ENCODE data around the gene PPIP5K2.
A peak's percentile ranks its signal among the peaks of the same experiment; 100 is the strongest.
"Not testable (repeated sequence)": the region's sequence is repeated elsewhere in the genome, so short reads cannot be mapped to it uniquely, and the experiment has no call there.

The PPIP5K2 gene

DNA sequence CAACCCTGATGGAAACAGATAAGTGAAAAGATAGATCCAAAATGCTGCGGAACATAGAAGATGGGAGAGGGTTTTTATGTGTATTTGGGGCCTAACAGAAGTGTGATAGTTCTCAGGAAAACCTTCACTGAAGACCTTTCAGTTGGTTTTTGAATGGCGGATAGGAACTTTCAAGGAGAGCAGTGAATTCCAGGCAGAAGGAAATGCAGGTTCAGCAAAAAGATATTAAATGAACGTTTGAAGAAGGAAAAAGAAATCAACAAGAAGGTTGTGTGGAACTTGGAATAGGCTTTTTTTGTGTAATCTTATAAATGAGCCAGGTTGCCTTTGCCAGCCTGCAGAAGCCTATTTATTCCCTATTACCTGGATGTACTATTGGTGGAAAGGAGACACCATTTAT is 2.1 kb downstream of the PPIP5K2 start:
- DNase-seq (ENCODE audit: low read depth), result no peak

GRCh38 chr5:103126557-103126956 is 6.5 kb downstream of the PPIP5K2 start:
- DNase-seq (ENCODE audit: low read depth), result no peak

DNA sequence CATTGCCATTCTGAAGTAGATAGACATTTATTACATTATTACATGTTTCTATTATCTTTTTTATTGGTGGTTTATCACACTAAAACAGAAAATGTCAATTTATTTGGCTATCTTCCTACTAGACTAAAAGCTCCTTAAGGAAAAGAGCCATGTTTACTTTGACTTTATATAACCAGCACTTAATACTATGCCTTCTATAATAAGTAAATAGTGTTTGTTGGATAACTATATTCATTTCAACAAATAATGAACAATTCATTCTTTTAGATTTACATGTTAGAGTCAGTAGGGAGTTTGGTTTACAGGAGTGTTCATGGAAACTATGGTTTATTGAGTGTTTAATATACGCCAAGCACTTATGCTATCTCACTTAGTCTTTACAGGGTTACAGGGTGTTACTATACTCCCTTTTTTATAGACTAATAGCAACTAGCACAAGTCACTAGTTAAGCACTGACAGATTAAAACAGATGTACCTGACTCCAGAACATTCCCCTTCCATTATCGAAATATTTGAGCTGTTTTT is 7.3 kb downstream of the PPIP5K2 start:
- no peak for DNase-seq (ENCODE audit: low read depth)

DNA sequence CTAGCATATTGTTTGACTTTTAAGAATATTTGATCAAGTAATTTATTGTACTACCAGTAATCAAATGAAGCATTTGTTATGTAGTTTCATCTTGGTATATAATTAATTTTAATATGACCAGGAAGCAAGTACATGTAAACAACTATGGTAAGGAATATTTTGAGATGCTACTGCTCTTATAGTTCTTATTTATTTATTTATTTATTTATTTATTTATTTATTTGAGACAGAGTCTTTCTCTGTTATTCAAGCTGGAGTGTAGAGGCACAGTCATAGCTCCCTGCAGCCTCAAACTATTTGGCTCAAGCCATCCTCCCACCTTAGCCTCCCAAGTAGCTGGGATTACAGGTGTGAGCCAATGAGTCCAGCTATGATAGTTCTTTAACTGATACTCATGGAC is 8.1 kb downstream of the PPIP5K2 start:
- no peak for DNase-seq (ENCODE audit: low read depth)

DNA sequence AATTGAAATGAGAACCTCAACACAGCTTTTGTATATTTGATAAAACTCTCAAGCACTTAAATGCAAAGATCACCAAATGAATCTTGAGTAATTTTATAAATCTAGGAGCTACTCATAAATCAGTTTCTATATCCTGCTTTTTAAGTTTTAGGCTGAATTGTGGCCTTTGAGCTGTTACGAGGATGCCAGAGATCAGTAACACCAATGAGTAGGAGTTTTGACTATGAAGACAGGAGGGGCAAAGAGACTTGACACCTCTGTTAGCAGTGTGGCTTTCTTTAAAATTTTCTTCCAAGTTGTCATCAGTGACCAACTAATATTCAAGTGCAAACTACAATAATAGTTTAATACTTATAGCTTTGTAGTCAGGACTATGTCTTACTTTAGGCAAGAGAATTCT is 12.6 kb downstream of the PPIP5K2 start:
- no peak for DNase-seq (ENCODE audit: low read depth)

GRCh38 chr5:103133231-103133630 is 13.1 kb downstream of the PPIP5K2 start:
- DNase-seq (ENCODE audit: low read depth), result no peak

DNA sequence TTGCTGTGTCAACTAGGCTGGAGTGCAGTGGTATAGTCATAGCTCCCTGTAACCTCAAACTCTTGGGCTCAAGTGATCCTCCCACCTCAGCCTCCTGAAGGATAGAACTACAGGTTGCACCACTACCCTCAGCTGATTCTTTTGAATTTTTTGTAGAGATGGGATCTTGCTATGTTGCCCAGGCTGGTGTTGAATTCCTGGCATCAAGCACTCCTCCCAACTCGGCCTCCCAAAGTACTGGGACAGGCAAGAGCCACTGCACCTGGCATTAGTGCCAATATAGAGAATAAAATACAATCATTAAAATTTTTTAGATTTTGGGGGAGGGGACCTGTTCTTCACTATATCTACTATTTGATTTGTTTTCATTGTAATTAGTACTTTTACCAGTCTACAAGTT is 15.4 kb downstream of the PPIP5K2 start:
- no peak for DNase-seq (ENCODE audit: low read depth)

DNA sequence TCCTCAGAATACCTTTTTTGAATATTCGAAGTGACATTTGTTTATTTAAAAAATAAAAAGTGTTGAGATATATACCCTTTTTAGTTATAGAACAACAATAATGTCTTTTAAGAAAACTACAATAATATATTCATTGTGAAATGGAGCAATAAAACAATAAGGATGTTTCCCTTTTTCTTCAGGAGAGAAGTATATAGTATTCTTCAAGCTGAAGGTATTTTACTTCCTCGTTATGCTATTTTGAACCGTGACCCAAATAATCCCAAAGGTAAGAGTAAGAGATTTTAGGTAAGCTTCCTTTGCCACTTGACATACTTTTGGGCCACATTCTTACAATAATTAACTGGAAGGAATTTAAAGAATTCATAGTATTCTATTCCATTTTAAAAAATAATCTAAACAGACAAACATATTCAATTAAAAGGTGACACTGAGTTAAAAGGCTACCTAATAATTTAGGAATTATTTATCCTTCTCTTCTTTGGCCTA is 18.1 kb downstream of the PPIP5K2 start:
- no peak for DNase-seq (ENCODE audit: low read depth)

DNA sequence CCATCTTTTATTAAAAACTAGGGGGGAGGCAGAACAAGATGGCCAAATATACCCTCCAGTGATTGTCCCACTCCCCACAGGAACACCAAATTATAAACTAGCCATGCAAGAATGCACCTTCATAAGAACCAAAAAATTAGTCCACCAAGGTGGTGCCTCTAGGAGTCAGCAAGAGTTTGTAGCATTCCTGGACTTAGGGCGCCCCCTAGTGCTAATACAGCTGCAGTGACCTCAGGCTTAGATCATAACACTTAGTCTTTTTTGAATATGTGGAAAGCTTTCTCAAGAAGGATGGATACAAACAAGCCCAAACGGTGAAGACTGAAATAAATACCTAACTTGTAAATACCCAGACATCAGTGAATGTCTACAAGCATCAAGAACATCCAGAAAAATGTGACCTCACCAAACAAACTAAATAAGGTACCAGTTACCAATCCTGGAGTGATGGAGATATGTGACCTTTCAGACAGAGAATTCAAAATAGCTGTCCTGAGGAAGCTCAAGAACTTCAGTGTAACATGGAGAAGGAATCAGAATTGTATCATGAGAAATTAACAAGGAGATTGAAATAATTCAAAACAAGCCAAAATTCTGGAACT is 19.3 kb downstream of the PPIP5K2 start:
- DNase-seq (ENCODE audit: low read depth), result peak; percentile 64

DNA sequence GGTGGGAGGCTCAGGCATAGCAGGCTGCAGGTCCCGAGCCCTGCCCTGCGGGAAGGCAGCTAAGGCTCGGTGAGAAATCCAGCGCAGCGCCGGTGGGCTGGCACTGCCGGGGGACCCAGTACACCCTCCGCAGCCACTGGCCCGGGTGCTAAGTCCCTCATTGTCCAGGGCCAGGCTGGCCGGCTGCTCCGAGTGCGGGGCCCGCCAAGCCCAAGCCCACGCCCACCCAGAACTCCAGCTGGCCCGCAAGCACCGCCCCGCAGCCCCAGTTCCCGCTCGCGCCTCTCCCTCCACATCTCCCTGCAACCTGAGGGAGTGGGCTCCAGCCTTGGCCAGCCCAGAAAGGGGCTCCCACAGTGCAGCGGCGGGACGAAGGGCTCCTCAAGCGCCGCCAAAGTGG is 22.0 kb downstream of the PPIP5K2 start:
- not testable (repeated sequence) for DNase-seq (ENCODE audit: low read depth)

DNA sequence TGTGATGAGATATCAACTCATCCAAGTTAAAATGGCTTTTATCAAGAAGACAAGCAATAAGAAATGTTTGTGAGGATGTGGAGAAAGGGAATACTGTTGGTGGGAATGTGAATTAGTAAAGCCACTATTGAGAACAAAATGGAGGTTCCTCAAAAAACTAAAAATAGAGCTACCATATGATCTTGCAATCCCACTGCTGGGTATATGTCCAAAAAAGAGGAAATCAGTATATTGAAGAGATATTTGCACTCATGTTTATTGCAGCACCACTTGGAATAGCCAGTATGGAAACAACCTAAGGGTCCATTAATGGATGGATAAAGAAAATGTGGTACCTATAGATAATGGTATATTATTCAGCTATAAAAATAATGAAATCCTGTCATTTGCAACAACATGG is 25.1 kb downstream of the PPIP5K2 start:
- no peak for DNase-seq (ENCODE audit: low read depth)

- no peak for DNase-seq (ENCODE audit: low read depth)
Observed at GRCh38 chr5:103148213-103148612, 28.1 kb downstream of the PPIP5K2 start.

DNA sequence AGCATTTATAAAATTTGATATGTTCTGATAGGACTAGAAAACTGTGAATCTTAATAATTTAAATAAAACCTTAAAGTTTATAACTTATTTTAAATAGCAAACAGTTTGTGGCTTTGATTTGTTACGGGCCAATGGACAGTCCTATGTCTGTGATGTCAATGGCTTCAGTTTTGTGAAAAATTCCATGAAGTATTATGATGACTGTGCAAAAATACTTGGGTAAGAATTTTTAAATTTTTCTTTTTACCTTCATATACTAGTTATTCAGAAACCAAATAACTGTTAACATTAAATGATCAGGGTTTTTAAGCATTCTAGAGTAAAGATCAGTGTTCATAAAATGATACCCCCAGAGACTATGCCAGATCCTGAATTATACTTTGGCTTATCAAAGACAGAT is 31.1 kb downstream of the PPIP5K2 start:
- no peak for DNase-seq (ENCODE audit: low read depth)

GRCh38 chr5:103166706-103167105 is 46.6 kb downstream of the PPIP5K2 start:
- DNase-seq (ENCODE audit: low read depth), result no peak

- DNase-seq (ENCODE audit: low read depth), result no peak
Observed at GRCh38 chr5:103174147-103174546, 54.0 kb downstream of the PPIP5K2 start.

DNA sequence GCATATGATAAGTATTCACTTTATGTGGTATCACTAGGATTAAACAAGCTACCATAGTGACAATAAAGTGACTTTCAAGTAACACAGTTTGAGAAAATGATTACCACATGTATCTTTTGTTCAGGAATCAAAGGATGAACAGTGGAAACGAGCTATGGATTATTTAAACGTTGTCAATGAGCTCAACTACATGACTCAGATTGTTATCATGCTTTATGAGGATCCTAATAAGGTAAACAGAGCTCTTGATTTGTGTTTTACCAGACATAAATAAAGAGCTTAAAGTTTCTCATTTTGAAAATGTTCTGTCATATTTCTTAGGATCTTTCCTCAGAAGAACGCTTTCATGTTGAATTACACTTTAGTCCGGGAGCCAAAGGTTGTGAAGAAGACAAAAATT is 57.4 kb downstream of the PPIP5K2 start:
- DNase-seq (ENCODE audit: low read depth), result no peak

GRCh38 chr5:103178167-103178566 is 58.1 kb downstream of the PPIP5K2 start:
- no peak for DNase-seq (ENCODE audit: low read depth)

DNA sequence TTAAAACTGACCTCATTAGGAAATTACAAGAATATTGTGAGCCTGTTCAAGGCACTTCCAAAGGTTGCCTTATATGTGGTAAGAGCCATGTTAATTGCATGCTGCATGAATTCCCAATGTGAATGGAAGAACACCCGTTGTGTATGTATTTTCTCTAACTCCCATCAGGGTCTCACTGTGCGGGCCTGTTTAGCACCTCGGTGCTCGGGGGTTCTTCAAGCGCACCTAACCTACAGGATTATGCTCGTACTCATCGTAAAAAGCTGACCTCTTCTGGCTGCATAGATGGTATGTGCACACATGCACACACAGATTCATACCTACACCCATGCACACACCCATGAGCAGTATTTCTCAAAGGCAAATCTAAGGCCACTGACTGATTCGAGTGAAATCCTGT is 66.1 kb downstream of the PPIP5K2 start:
- no peak for DNase-seq (ENCODE audit: low read depth)

DNA sequence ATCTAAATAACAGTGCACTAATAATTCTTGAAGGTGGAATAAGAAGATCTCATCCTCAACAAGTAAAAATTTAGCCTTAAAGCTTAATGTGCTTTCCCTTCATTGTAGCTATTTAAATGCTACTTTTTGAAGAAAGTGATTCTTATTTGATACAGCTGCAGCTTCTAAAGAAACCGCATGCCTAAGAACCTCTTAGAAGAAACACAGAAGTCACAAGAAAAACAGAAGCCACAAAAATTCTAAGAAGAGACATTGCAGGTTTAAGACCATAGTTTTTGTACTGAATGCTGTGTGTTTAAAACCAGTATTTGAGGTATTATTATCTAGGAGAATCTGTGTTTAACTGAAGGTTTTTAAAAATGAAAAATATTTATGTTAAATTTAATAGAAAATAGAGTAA is 68.3 kb downstream of the PPIP5K2 start:
- no peak for DNase-seq (ENCODE audit: low read depth)

DNA sequence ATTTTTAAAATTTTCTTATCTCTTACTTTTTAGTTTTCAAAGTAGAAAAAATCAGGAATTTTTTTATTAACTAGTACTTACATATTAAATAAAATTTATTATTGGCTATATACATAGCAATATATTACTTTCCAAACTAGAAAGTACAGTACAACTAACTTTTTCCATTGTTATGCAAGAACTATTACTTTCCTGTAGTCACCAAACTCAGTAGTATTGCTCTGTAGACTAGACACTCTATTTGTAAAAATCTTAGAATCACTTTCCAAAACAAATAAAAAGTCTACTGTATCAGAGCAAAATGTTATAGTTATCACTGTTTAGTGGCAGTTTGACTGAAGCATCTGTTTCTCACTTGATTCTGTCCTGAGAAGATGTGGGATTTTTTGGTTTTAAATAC is 83.1 kb downstream of the PPIP5K2 start:
- no peak for DNase-seq (ENCODE audit: low read depth)

DNA sequence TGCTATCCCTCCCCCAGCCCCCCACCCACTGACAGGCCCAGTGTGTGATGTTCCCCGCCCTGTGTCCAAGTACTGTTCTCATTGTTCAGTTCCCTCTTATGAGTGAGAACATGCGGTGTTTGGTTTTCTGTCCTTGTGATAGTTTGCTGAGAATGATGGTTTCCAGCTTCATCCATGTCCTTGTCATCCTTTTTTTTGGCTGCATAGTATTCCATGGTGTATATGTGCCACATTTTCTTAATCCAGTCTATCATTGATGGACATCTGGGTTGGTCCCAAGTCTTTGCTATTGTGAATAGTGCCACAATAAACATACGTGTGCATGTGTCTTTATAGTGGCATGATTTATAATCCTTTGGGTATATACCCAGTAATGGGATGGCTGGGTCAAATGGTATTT is 84.9 kb downstream of the PPIP5K2 start:
- DNase-seq (ENCODE audit: low read depth), result not testable (repeated sequence)

DNA sequence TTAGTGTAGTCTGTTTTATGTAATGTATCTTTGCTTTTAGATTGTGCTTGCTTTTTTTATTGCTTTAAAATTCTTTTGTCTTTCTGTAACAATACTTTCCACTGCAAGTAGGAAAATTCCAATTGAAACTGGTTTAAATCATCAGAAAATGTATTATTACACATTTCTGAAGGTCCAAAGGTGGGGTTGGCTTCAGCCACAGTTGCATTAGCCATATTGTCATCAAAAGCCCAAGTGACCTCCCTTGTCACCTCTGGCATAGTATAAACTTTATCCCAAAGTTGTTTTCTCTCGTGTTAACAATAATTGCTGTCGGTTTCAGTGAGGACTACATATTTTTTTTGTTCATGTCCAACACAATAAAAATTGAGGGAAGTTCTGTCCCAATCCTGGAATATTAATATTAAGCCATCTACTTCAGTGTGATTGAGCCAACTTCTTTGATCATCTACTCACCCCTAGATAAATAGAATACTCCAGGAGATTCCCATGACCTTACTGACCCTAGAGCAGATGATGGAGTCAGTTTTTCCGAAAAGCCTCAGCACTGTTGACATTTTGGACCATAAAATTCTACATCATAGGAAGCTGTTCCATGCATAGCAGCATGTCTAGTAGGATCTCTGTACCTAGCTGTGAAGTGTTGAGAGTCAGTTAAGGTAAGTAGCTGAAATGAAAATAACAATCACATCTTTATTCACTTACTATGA is 86.0 kb downstream of the PPIP5K2 start:
- DNase-seq (ENCODE audit: low read depth), result no peak

DNA sequence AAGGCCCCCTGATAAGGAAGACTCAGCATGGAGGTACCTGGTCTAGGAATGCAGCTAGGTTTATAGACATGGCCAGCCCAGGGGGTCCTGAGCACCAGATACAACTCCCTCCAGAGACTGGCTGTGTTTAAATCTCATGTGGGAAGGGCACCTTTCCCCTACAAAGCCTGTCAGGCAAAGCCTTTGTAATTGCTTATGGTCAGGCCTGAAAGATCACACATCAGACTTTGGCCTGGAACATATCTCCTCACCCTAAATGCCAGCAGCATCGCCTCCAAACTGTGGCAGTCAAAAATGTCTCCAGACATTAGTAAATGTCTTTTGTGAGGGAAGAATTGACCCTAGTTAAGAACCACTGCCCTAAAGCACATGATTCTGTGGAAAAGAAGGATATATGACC is 86.9 kb downstream of the PPIP5K2 start:
- no peak for DNase-seq (ENCODE audit: low read depth)

DNA sequence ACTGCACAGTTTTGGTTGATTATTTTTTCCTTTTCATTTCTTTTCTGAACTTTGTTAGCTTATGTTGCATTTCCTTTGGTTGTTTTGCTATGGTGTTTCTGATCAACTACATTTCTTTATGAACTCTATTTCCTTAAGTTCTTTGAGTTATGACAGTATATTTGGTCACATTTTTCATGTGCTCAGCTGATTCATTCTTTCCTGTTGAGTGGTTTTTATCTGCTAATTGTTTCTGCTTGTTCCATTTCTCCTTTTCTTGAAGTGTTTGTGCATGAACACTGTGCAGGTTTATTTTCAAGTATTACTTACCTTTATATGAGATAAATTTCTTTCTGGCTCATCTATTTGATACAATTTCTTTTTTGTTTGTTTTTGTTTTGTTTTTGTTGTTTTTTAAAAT is 87.6 kb downstream of the PPIP5K2 start:
- DNase-seq (ENCODE audit: low read depth), result no peak

Data from activated T-helper 9 cell treated with anti-CD3 and anti-CD28 coated beads, Interleukin-2, amount 50 U/mL, for 16 hours (primary cell).